HepG2 (cell line): Measurements from ENCODE around the gene XAF1. TPM values are rescaled to one million over a fixed set of nuclear protein-coding genes. Genes with fewer than 3 reads are reported as not detected.
A peak's percentile ranks its signal among the peaks of the same experiment; 100 is the strongest.

ENCODE experiments used
- BCL6 ChIP-seq: IDR thresholded peaks from 2 replicates; pipeline ENCODE4 v1.6.1; 2016; ENCODE audit warnings: missing genetic modification reagents, missing compliant biosample characterization
- NFIB ChIP-seq: sonication (generic); formaldehyde crosslinking; IDR thresholded peaks from 2 replicates; pipeline ENCODE4 v1.9.0; 2021; ENCODE audit warnings: missing genetic modification reagents, mild to moderate bottlenecking, borderline replicate concordance
- SETDB1 ChIP-seq: sonication (generic); formaldehyde crosslinking; IDR thresholded peaks from 2 replicates; pipeline ENCODE4 v1.5.1; 2020; ENCODE audit warnings: missing genetic modification reagents, mild to moderate bottlenecking, borderline replicate concordance
- SMAD9 ChIP-seq: sonication (generic); formaldehyde crosslinking; IDR thresholded peaks from 2 replicates; pipeline ENCODE4 v1.5.1; 2020; ENCODE audit warnings: mild to moderate bottlenecking, missing genetic modification reagents
- ZNF205 ChIP-seq: IDR thresholded peaks from 2 replicates; pipeline ENCODE4 v1.6.1; 2018; ENCODE audit warnings: missing biosample characterization, missing genetic modification reagents
- polyA plus RNA-seq, 8 experiments: library from polyadenylated mRNA; depleted of rRNA in 3 of 8; stranded (reverse) in 7 of 8; unstranded in 1 of 8; fragments of >200 nt; fragmentation: Illumina TruSeq in 4 of 8; extraction: Trizol in 4 of 8; gene quantifications; 2 replicates each; pipeline versions ENCODE4 v1.2.1 to v1.2.3, GENCODE V29; 2011 to 2016; ENCODE audit warnings: low read depth in 4 of 8, missing spikeins in 1 of 8, mixed read lengths in 1 of 8; ENCODE audit not compliant: insufficient read depth in 1 of 8
- total RNA-seq, 5 experiments: library from RNA; depleted of rRNA; stranded (reverse); fragments of >200 nt; fragmentation: Illumina TruSeq; extraction: Trizol; gene quantifications; 2 replicates each; pipeline ENCODE4 v1.2.3, GENCODE V29; 2016; ENCODE audit warnings: low read depth in 1 of 5
- TF ChIP-seq, protein P1 (sequence below), 2 experiments: fragments of 450-650 bp in 1 of 2; sonication (generic) in 1 of 2; formaldehyde crosslinking in 1 of 2; IDR thresholded peaks; 2 replicates each; pipeline versions ENCODE4 v1.6.1 to v1.8.0; 2016 to 2022; ENCODE audit warnings: antibody characterized with exemption in 1 of 2, mild to moderate bottlenecking in 1 of 2, missing genetic modification reagents in 1 of 2
- TF ChIP-seq, protein P2 (sequence below): sonication (generic); formaldehyde crosslinking; IDR thresholded peaks from 2 replicates; pipeline ENCODE4 v1.4.0; 2020; ENCODE audit warnings: missing genetic modification reagents
- TF ChIP-seq, protein P3 (sequence below): sonication (generic); formaldehyde crosslinking; IDR thresholded peaks from 2 replicates; pipeline ENCODE4 v1.4.0; 2020; ENCODE audit warnings: missing genetic modification reagents; ENCODE audit errors: not compliant biosample characterization
- TF ChIP-seq, protein P4 (sequence below): sonication (generic); formaldehyde crosslinking; IDR thresholded peaks from 2 replicates; pipeline ENCODE4 v1.5.1; 2020; ENCODE audit warnings: missing genetic modification reagents, mild to moderate bottlenecking, borderline replicate concordance
- TF ChIP-seq, protein P5 (sequence below): sonication (generic); formaldehyde crosslinking; IDR thresholded peaks from 2 replicates; pipeline ENCODE4 v1.5.0; 2020; ENCODE audit warnings: missing genetic modification reagents, mild to moderate bottlenecking, borderline replicate concordance

XAF1 gene
- total and polyA plus RNA-seq, 2 of the 13 experiments (the other 11 are each of a cell fraction or from before 2014, with no cell fraction given): 1.2 to 2.4 TPM

DNA sequence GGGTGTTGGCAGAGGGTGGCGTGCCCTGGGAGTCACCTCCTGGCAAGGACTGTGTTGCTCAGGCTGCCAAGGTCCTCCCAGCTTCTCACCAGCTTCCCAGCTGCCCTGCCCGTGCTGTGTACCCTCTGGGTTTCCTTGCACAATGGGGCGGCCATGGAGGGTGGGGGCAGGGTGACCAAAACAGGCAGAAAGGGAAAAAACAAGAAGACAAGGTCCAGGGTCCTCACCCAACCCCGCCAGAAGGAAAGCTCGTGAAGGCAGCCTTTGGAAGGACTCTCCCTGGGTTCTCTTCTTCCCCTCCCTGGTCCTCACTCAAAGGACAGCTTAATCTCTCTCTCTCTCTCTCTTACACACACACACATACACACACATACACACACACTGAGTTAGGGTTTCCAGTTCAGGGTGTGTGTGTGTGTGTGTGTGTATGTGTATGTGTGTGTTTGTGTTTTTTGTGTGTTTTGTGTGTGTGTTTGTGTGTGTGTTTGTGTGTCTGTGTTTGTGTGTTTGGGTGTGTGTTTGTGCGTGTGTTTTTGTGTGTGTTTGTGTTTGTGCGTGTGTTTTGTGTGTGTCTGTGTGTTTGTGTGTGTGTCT lies 44.7 kb upstream of the XAF1 start (continued):
- TF ChIP-seq, protein P1, sequence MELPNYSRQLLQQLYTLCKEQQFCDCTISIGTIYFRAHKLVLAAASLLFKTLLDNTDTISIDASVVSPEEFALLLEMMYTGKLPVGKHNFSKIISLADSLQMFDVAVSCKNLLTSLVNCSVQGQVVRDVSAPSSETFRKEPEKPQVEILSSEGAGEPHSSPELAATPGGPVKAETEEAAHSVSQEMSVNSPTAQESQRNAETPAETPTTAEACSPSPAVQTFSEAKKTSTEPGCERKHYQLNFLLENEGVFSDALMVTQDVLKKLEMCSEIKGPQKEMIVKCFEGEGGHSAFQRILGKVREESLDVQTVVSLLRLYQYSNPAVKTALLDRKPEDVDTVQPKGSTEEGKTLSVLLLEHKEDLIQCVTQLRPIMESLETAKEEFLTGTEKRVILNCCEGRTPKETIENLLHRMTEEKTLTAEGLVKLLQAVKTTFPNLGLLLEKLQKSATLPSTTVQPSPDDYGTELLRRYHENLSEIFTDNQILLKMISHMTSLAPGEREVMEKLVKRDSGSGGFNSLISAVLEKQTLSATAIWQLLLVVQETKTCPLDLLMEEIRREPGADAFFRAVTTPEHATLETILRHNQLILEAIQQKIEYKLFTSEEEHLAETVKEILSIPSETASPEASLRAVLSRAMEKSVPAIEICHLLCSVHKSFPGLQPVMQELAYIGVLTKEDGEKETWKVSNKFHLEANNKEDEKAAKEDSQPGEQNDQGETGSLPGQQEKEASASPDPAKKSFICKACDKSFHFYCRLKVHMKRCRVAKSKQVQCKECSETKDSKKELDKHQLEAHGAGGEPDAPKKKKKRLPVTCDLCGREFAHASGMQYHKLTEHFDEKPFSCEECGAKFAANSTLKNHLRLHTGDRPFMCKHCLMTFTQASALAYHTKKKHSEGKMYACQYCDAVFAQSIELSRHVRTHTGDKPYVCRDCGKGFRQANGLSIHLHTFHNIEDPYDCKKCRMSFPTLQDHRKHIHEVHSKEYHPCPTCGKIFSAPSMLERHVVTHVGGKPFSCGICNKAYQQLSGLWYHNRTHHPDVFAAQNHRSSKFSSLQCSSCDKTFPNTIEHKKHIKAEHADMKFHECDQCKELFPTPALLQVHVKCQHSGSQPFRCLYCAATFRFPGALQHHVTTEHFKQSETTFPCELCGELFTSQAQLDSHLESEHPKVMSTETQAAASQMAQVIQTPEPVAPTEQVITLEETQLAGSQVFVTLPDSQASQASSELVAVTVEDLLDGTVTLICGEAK (IDR thresholded peaks at IDR 0.05): no peak
- TF ChIP-seq, protein P1 (CRISPR knock-in tag; IDR thresholded peaks at IDR 0.05): peak; percentile 28; the same call in 1 of the 2 replicates
- TF ChIP-seq, protein P2, sequence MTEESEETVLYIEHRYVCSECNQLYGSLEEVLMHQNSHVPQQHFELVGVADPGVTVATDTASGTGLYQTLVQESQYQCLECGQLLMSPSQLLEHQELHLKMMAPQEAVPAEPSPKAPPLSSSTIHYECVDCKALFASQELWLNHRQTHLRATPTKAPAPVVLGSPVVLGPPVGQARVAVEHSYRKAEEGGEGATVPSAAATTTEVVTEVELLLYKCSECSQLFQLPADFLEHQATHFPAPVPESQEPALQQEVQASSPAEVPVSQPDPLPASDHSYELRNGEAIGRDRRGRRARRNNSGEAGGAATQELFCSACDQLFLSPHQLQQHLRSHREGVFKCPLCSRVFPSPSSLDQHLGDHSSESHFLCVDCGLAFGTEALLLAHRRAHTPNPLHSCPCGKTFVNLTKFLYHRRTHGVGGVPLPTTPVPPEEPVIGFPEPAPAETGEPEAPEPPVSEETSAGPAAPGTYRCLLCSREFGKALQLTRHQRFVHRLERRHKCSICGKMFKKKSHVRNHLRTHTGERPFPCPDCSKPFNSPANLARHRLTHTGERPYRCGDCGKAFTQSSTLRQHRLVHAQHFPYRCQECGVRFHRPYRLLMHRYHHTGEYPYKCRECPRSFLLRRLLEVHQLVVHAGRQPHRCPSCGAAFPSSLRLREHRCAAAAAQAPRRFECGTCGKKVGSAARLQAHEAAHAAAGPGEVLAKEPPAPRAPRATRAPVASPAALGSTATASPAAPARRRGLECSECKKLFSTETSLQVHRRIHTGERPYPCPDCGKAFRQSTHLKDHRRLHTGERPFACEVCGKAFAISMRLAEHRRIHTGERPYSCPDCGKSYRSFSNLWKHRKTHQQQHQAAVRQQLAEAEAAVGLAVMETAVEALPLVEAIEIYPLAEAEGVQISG (CRISPR knock-in tag): peak; percentile 36; the same call in 1 of the 2 replicates
- TF ChIP-seq NFIB: no peak
- TF ChIP-seq, protein P3, sequence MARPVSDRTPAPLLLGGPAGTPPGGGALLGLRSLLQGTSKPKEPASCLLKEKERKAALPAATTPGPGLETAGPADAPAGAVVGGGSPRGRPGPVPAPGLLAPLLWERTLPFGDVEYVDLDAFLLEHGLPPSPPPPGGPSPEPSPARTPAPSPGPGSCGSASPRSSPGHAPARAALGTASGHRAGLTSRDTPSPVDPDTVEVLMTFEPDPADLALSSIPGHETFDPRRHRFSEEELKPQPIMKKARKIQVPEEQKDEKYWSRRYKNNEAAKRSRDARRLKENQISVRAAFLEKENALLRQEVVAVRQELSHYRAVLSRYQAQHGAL (CRISPR knock-in tag): no peak
- no peak for TF ChIP-seq SMAD9 (CRISPR knock-in tag)
- TF ChIP-seq, protein P4, sequence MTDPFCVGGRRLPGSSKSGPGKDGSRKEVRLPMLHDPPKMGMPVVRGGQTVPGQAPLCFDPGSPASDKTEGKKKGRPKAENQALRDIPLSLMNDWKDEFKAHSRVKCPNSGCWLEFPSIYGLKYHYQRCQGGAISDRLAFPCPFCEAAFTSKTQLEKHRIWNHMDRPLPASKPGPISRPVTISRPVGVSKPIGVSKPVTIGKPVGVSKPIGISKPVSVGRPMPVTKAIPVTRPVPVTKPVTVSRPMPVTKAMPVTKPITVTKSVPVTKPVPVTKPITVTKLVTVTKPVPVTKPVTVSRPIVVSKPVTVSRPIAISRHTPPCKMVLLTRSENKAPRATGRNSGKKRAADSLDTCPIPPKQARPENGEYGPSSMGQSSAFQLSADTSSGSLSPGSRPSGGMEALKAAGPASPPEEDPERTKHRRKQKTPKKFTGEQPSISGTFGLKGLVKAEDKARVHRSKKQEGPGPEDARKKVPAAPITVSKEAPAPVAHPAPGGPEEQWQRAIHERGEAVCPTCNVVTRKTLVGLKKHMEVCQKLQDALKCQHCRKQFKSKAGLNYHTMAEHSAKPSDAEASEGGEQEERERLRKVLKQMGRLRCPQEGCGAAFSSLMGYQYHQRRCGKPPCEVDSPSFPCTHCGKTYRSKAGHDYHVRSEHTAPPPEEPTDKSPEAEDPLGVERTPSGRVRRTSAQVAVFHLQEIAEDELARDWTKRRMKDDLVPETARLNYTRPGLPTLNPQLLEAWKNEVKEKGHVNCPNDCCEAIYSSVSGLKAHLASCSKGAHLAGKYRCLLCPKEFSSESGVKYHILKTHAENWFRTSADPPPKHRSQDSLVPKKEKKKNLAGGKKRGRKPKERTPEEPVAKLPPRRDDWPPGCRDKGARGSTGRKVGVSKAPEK: no peak
- TF ChIP-seq, protein P5, sequence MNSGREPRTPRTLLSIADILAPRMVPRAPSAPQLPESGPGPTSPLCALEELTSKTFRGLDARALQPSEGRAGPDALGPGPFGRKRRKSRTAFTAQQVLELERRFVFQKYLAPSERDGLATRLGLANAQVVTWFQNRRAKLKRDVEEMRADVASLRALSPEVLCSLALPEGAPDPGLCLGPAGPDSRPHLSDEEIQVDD (CRISPR knock-in tag): no peak
- peak; percentile 51; the same call in 1 of the 2 replicates for TF ChIP-seq BCL6 (CRISPR knock-in tag)
- no peak for TF ChIP-seq ZNF205 (CRISPR knock-in tag)
- no peak for TF ChIP-seq SETDB1 (CRISPR knock-in tag)
